Muscle of back (tissue), 11 donors: ENCODE measurements around the gene CHP1. TPM values are rescaled to one million over a fixed set of nuclear protein-coding genes. Genes with fewer than 3 reads are reported as not detected.
"Not testable (repeated sequence)": the region's sequence is repeated elsewhere in the genome, so short reads cannot be mapped to it uniquely, and the experiment has no call there.

ENCODE experiments used
- DNase-seq, 3 donors: peaks; one replicate each; pipeline versions ENCODE4 v3.0.0 to v3.0.0-alpha.2; 2013
- polyA plus RNA-seq, 10 donors: library from polyadenylated mRNA; unstranded; fragments of 120-200 nt; gene quantifications; one replicate each; pipeline ENCODE4 v1.2.1, GENCODE V29; 2013; ENCODE audit not compliant: insufficient read length in 10 of 10

The CHP1 gene
- polyA plus RNA-seq, 10 donors, result 39.4 to 62.0 (median 50.8) TPM

GRCh38 chr15:41251411-41251810 is 20.3 kb downstream of the CHP1 start:
- DNase-seq, result no peak

GRCh38 chr15:41254560-41254959 is 23.5 kb downstream of the CHP1 start:
- no peak for DNase-seq

DNA sequence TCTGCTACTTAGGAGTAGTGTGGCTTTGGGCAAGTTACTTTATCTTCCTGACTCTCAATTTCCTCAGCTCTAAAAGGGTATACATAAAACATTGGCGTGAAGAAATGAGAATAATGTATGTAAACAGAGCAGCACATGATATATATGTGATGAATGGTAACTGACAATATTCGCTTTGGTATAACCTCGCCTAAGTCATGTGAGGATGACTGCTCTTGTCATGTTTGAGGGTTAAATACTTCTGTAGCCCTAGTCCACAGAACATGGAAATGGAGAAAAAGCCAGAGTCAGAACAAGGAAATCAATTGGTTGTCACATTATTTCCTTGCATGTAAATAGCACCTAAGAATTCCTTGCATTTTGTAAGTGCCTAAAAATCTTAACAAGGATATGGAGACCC is 25.0 kb downstream of the CHP1 start:
- no peak for DNase-seq

GRCh38 chr15:41256577-41257038 is 25.5 kb downstream of the CHP1 start:
- DNase-seq, result no peak

GRCh38 chr15:41258750-41259471 is 27.8 kb downstream of the CHP1 start:
- no peak for DNase-seq

DNA sequence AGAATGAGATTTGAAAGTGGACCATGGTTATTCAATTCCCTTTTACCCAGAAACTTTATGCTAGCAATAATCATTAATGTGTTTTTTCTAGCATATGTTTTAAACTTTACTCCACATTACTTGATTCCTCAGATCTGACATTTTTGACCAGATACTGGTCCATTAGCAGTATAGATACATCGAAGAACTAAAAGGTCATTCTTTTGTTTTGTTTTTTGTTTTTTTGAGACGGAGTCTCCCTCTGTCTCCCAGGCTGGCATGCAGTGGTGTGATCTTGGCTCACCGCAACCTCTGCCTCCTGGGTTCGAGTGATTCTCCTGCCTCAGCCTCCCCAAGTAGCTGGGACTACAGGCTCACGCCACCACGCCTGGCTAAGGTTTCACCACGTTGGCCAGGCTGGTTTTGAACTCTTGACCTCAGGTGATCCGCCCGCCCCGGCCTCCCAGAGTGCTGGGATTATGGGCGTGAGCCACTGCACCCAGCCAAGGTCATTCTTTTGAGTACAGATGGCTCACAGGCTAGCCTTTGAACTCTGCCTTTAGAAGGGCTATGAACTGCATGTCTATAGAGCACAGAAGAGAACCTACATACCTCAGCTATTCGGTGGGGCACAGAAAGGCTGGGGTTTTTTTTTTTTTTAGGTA is 28.6 kb downstream of the CHP1 start:
- no peak for DNase-seq

DNA sequence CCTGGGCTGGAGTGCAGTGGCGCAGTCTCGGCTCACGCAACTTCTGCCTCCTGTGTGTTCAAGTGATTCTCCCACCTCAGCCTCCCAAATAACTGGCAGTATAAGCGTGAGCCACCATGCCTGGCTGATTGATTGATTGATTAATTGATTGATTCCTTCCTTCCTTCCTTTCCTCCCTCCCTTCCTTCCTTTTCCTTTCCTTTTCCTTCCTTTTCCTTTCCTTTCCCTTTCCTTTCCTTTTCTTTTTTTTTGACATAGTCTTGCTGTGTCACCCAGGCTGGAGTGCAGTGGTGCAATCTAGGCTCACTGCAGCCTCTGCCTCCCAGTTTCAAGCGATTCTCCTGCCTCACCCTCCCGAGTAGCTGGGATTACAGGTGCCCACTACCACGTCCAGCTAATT is 29.9 kb downstream of the CHP1 start:
- DNase-seq, result not testable (repeated sequence)

- DNase-seq, result no peak
Observed at GRCh38 chr15:41262571-41262970, 31.5 kb downstream of the CHP1 start.

DNA sequence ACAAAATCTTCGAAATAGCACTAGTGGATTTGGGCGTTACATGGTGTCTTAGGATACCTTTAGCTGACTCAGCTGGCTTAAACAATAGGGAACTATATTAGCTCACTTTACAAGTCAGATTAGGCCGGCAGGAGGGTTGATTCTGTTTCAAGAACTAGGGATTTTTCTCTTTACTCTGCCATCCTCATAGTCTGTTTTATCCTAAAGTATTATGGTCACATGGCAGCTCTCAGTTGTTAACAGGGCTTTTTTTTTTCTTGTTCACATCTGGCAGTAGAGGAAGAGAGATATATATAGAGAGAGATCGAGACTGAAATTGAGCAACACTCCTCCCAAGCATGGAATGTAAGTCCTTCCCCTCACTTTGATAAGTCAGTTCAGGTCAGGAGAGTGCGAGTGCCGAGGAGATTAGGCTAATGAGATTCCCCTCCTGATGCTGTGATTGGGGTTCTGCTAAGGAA is 32.9 kb downstream of the CHP1 start:
- DNase-seq, result no peak

DNA sequence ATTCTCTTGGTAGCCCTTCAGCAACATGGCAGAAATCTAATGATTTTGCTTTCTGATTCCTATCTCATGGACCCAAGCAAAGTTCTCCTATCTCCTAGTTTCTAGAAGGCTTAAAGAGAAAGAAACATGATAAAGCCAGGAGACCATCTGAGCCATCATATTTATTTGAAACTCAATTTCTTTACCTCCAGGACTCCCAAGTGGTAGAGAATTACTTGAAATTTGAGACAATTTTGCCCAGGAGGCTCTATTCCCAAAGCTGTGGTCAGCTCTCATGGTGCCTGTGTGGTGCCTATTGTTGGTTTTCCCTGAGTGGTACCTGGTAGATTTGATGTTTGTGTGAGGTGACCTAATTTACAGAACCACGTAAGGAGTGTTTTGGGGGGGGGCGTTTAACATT is 38.8 kb downstream of the CHP1 start:
- DNase-seq, result no peak

DNA sequence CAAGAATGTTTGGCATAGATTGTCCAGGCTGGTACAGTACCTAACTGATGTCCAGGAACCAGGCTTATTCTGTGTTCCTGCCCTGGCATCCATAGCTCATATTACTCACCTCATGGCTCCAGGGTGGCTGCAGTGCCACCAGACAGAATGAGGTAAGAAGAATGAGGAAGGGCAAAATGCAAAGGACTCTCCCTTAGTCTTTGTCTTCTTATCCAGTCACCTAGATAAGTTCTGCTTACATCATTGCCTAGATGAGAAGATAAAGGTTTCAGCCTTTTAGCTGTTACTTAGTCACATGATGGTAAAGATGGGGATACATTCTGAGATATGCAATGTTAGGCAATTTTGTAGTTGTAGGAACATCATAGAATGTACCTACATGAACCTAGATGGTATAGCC is 45.8 kb downstream of the CHP1 start:
- no peak for DNase-seq

DNA sequence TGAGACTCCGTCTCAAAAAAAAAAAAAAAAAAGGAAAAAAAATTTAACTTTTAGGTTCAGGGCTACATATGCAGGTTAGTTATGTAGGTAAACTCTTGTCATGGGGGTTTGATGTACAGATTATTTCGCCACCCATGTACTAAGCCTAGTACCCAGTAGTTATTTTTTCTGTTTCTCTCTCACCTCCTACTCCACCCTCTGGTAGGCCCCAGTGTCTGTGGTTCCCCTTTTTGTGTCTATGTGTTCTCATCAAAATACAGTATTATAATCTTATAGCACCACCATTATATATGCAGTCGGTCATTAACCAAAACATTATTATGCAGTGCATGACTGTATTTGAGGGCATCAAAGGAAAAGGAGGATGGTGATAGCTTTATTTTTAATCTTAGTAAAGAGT is 47.3 kb downstream of the CHP1 start:
- DNase-seq, result no peak

DNA sequence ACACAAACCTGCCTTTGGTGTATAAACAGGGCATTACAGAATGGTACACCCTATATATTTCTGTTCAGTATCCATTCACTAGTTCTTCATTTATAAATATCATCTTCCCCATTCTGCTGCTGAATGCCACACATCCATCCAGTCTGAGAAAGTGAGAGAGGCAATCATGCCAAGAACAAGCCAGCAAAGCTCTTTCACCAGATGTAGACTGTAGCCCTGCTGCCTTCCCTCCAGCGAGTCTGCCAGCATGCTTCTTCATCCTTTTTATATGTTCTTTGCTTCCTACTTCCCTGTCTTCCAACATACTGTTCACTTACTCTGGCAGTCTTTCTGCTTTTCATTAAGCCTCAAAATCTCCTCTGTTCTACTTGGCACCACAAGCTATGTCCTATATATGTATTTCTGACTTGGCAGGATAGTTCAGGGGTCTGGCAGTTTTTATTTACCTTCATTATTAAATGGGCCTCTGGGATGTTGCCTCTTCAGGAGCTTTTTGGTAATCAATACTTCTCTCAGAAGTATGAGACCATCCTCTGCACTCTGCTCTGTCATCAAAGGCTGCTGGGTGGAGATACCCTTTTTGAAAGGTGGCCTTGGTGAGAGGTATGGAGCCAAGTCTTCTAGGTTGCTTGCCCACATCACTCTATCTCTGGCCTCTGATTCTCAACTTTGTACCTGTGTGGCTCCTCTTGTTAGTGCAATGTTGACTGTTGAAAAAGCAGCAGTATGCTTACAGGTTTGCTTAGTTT is 48.6 kb downstream of the CHP1 start:
- DNase-seq, result no peak

DNA sequence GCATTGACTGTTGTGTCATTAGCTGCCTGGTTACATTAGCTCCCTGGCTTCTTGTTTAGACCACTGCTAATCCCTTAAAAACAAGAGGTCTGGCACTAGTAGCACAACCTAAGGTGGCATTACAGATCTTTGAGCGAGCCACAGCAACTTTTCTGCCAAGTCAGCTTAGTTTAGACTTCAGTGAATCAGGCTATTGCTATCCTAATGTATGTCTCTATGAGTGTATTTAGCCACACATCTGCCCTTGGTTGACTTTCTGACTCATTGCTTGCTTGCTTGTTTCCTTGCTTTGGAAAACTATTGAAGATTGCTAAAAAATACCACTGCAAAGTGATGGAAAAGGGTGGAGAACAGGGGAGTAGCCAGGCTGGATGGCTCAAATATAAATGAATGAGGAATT is 50.2 kb downstream of the CHP1 start:
- peak in 2 of 3 donors; percentile 2 to 63 for DNase-seq

DNA sequence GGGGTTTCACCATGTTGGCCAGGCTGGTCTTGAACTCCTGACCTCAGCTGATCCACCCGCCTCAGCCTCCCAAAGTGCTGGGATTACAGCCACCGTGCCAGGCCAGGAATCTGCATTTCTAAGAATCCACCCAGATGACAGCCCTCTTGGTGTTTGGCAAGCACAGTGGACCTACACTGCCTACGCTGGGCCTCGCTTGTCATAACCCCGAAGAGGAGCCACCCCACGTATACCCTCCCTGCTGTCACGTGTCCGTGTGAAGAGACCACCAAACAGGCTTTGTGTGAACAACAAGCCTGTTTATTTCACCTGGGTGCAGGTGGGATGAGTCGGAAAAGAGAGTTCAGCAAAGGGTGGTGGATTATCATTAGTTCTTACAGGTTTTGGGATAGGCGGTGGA is 51.4 kb downstream of the CHP1 start:
- not testable (repeated sequence) for DNase-seq

DNA sequence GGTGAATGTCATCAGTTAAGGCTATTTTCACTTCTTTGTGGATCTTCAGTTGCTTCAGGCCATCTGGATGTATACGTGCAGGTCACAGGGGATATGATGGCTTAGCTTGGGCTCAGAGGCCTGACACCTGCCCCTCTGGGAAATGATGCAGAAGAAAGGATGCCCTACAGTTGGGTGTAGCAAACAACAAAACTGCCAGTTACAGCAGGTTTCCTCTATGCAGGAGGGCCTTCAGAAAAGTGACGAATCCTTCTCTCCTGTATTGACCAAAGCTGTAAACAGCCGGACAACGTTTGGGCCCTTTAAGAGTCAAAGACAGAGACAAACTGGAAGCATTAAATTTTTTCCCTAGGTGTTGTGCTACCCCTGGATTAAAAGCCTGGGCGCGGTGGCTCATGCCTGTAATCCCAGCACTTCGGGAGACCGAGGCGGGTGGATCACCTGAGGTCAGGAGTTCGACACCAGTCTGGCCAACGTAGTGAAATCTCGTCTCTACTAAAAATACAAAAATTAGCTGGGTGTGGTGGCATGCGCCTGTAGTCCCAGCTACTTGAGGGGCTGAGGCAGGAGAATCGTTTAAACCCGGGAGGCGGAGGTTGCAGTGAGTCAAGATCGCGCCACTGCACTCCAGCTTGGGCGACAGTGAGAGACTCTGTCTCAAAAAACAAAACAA is 52.0 kb downstream of the CHP1 start:
- peak in 1 of 3 donors; percentile 25 for DNase-seq

- peak; percentile 99 to 100 (median 100) for DNase-seq
Observed at GRCh38 chr15:41283653-41284426, 52.8 kb downstream of the CHP1 start.

DNA sequence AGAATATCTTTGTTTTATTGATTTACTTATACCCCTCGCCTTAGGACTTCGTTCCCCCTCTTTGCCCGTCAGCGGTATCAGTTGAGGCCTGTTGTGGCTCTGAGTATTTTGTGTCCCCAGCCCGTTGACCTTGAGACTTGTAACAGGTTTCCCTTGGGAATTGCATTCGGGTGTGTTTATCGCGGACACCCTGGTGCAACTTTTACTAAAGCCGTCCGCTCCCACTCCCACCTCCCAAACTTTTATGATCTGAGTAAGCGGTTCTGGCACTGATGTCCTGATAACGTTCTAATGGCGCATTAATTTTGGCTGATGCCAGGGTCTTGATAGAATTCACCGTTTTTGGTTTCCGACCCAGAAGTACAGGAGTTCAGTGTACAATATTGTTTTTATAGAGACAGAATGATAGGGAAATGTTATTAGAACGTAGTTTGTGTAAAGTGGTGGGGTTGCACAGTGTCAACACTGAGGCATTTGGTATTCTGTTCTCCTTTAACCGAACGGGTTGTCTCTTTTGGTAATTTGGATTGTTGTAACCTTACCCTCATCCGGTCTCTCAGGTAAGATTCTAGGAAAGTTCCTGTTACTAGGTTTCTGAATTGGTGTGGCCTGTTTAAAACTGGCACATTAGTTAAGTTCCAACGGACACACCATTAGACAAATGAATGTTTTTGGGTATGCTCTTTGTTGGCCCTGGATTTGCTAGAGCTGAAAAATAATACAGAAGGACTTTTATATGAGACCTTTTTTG is 53.5 kb downstream of the CHP1 start:
- DNase-seq, result peak in 2 of 3 donors; percentile 22 to 40

- DNase-seq, result no peak
Observed at GRCh38 chr15:41285285-41285684, 54.2 kb downstream of the CHP1 start.

GRCh38 chr15:41286665-41287333 is 55.7 kb downstream of the CHP1 start:
- no peak for DNase-seq
